HFF-Myc (cell line): ENCODE results near the gene RAX.

ENCODE experiments used
- DNase-seq: peaks from one replicate; pipeline ENCODE4 v3.0.0-alpha.2; 2011; ENCODE audit warnings: low read depth; ENCODE audit errors: extremely low read depth
- H3K4me3 ChIP-seq: replicated peaks from 2 replicates; pipeline ENCODE4 v1.5.1; 2011; ENCODE audit warnings: low read depth, mild to moderate bottlenecking, control low read depth, low read length
- TF ChIP-seq, protein P1 (sequence below): IDR thresholded peaks from 2 replicates; pipeline ENCODE4 v1.5.1; 2012; ENCODE audit warnings: mild to moderate bottlenecking, low read depth, low read length, control low read depth; ENCODE audit errors: missing control alignments

RAX gene

DNA sequence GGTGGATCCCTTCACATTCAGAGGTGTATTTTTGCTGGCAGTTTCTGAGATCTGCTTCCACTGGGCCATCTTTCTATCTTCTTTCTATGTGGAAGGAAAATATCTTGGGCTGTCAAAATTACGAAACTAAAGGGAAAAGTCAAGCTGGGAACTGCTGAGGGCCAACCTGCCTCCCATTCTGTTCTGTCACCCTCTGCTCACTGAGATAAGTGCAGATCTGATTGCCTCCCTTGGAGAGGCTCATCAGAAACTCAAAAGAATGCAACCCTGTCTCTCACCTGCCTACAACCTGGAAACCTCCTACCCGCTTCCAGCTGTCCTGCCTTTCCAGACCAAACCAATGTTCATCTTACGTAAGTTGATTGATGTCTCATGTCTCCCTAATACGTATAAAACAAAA, 26.5 kb downstream of the RAX start:
- TF ChIP-seq, protein P1, sequence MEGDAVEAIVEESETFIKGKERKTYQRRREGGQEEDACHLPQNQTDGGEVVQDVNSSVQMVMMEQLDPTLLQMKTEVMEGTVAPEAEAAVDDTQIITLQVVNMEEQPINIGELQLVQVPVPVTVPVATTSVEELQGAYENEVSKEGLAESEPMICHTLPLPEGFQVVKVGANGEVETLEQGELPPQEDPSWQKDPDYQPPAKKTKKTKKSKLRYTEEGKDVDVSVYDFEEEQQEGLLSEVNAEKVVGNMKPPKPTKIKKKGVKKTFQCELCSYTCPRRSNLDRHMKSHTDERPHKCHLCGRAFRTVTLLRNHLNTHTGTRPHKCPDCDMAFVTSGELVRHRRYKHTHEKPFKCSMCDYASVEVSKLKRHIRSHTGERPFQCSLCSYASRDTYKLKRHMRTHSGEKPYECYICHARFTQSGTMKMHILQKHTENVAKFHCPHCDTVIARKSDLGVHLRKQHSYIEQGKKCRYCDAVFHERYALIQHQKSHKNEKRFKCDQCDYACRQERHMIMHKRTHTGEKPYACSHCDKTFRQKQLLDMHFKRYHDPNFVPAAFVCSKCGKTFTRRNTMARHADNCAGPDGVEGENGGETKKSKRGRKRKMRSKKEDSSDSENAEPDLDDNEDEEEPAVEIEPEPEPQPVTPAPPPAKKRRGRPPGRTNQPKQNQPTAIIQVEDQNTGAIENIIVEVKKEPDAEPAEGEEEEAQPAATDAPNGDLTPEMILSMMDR: no peak
- no peak for DNase-seq

GRCh38 chr18:59242906-59243305, 30.3 kb downstream of the RAX start:
- no peak overlapping the region for H3K4me3 ChIP-seq
- TF ChIP-seq, protein P1: no peak
- DNase-seq: no peak

More for the DNA sequence above, 26.5 kb downstream of the RAX start:
- no peak overlapping the region for H3K4me3 ChIP-seq

DNA sequence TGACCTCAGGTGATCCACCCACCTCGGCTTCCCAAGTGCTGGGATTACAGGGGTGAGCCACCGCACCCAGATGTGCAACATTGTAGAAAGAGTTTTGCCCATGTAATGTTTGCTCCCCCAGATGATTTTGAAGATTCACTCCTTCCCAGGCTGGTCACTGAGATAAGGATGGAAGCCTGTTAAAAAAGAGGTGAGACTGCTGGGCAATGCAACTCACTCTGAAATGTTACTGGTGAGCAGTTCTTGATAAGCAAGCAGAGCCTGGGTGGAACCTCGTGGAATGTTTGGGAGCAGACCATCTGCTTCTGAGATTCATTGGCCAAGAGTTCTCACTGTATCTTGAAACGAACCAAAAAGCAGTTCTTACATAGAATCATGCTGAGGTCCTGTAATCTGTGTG, 33.6 kb downstream of the RAX start:
- no peak for DNase-seq
- TF ChIP-seq, protein P1: no peak
- no peak overlapping the region for H3K4me3 ChIP-seq

DNA sequence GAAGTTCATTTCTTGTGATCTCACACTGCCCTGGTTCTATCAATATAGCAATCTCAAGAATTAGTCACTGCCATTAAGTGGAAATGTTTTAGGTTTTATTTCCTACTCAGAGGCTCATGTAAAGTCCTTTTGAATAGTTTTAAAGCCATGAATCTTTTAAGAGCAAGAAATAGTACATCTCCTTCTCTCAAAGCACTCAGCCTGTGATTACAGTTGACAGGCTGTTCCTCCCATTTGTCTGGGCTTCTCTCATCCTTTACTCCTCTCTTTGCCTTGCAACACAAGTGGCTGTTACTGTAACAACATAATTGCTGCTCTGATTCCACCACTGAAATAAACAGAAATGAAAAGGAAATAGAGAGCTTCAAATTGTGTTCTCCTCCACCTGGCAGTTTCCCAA, 34.9 kb downstream of the RAX start:
- TF ChIP-seq, protein P1: no peak
- no peak for DNase-seq
- H3K4me3 ChIP-seq: no peak overlapping the region

GRCh38 chr18:59233017-59233410, 40.2 kb downstream of the RAX start:
- H3K4me3 ChIP-seq: no peak overlapping the region
- TF ChIP-seq, protein P1: no peak
- DNase-seq: no peak

GRCh38 chr18:59232309-59233016, 40.8 kb downstream of the RAX start:
- no peak overlapping the region for H3K4me3 ChIP-seq
- TF ChIP-seq, protein P1: no peak
- DNase-seq: no peak

DNA sequence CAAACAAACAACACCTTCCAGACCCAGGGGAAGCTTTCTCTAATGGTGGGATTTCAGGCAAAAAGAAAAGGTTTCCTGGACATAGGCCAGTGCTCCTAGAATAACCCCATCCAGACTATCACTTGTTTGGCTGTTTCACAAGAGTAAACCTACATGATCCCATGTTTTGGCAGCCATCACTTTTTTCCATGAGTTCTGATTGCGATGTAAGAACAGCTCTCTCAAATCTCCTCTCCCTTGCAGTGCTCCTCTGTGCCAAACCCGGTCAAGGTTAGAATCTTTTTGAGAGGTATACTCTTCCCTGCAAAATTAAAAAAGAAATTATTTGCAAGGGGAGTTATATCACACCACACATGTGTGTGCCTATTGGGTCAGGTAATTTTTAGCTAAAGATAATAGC, 41.4 kb downstream of the RAX start:
- no peak for DNase-seq
- no peak overlapping the region for H3K4me3 ChIP-seq
- TF ChIP-seq, protein P1: no peak
